GM12878 (cell line): ENCODE data around the gene TMEM132C. TPM values are rescaled to one million over a fixed set of nuclear protein-coding genes. Genes with fewer than 3 reads are reported as not detected.

Experiments used
- ATAC-seq: fragments of 200-7000 bp; cut with Tn5 transposase; 3 replicates; pipeline ENCODE4 v1.9.1; 2020; ENCODE audit warnings: mild to moderate bottlenecking, moderate library complexity
- BruUV-seq: library from RNA; stranded (reverse); fragments of 400-500 nt; replicated peaks from 2 replicates; lab custom pipeline; 2021; lab: Mats Ljungman, UMichigan
- CTCF ChIA-PET: fragments of 300-600 bp; sonication (Branson Sonifier 250); formaldehyde crosslinking; extraction: SDS; loops from one replicate; lab custom pipeline; 2021; ENCODE audit warnings: inconsistent platforms; lab: Yijun Ruan, JAX
- POLR2A ChIA-PET: fragments of 350-600 bp; formaldehyde crosslinking; extraction: SDS; loops from one replicate; lab custom pipeline; 2021; ENCODE audit warnings: inconsistent platforms; lab: Charles Lee
- RAD21 ChIA-PET: fragments of 300-600 bp; sonication (Branson Sonifier 250); formaldehyde crosslinking; loops from one replicate; lab custom pipeline; 2023; ENCODE audit warnings: antibody characterized with exemption; ENCODE audit not compliant: unreplicated experiment; lab: Charles Lee
- SMC1A ChIA-PET: fragments of 300-600 bp; sonication (Branson Sonifier 250); formaldehyde crosslinking; loops from one replicate; lab custom pipeline; 2023; ENCODE audit not compliant: unreplicated experiment, uncharacterized antibody; lab: Charles Lee
- DNase-seq: peaks from one replicate; pipeline ENCODE4 v3.0.0-alpha.2; 2011; ENCODE audit warnings: low read depth, low spot score
- FAIRE-seq: peaks from 3 replicates; lab custom pipeline; 2011; peaks lifted over from hg19 to GRCh38; lab: Jason Lieb, UNC
- H2AFZ ChIP-seq: 2 replicates; pipeline ENCODE4 v1.6.0; 2011; ENCODE audit warnings: low read depth, low read length, control low read depth; ENCODE audit not compliant: control insufficient read depth
- H3K27ac ChIP-seq: 2 replicates; pipeline ENCODE4 v1.5.1; 2011; ENCODE audit warnings: control low read depth; ENCODE audit not compliant: control insufficient read depth, insufficient read depth
- H3K27me3 ChIP-seq, 2 experiments: replicated peaks in 1 of 2; 2 replicates each; pipeline versions ENCODE4 v1.6.0 to v1.6.1; 2011; ENCODE audit warnings: low read length in 1 of 2; ENCODE audit not compliant: control insufficient read depth in 2 of 2, insufficient read depth in 2 of 2
- H3K36me3 ChIP-seq, 2 experiments: 2 replicates each; pipeline ENCODE4 v1.5.1; 2011; ENCODE audit warnings: low read length in 1 of 2; ENCODE audit not compliant: control insufficient read depth in 2 of 2, insufficient read depth in 2 of 2
- H3K4me1 ChIP-seq: 2 replicates; pipeline ENCODE4 v1.6.1; 2011; ENCODE audit warnings: mild to moderate bottlenecking, low read length, moderate library complexity, mixed read lengths; ENCODE audit not compliant: control insufficient read depth, insufficient read depth
- H3K4me2 ChIP-seq: 2 replicates; pipeline ENCODE4 v1.6.0; 2011; ENCODE audit warnings: control low read depth; ENCODE audit not compliant: control insufficient read depth, insufficient read depth
- H3K4me3 ChIP-seq: fragments of 200-600 bp; sonication (generic); 2 replicates; pipeline ENCODE4 v1.5.1; 2016
- H3K79me2 ChIP-seq: 2 replicates; pipeline ENCODE4 v1.6.0; 2011; ENCODE audit warnings: low read length; ENCODE audit not compliant: control insufficient read depth, insufficient read depth
- H3K9ac ChIP-seq: 2 replicates; pipeline ENCODE4 v1.8.0; 2011; ENCODE audit warnings: low read length, control low read depth, mixed read lengths; ENCODE audit not compliant: control insufficient read depth, insufficient read depth
- H3K9me3 ChIP-seq: replicated peaks from 3 replicates; pipeline ENCODE4 v1.5.1; 2011; ENCODE audit warnings: mild to moderate bottlenecking, low read length; ENCODE audit not compliant: control insufficient read depth, insufficient read depth
- H4K20me1 ChIP-seq: 2 replicates; pipeline ENCODE4 v1.6.0; 2011; ENCODE audit not compliant: control insufficient read depth, insufficient read depth
- BCL3 ChIP-seq: IDR thresholded peaks from 2 replicates; pipeline ENCODE4 v1.6.1; 2011; ENCODE audit warnings: borderline replicate concordance, low read depth, mild to moderate bottlenecking, moderate library complexity, low read length; ENCODE audit not compliant: insufficient read depth, poor library complexity, severe bottlenecking
- BCLAF1 ChIP-seq: fragments of 450-650 bp; IDR thresholded peaks from 2 replicates; pipeline ENCODE4 v1.6.1; 2017; ENCODE audit warnings: antibody characterized with exemption, mild to moderate bottlenecking, moderate library complexity
- BHLHE40 ChIP-seq, 2 experiments: fragments of 450-650 bp in 1 of 2; IDR thresholded peaks; 2 replicates each; pipeline ENCODE4 v1.6.1; 2011 to 2017; ENCODE audit warnings: low read depth in 2 of 2, borderline replicate concordance in 1 of 2, improper control_type of control experiment in 1 of 2, low read length in 1 of 2, mild to moderate bottlenecking in 1 of 2
- BMI1 ChIP-seq: fragments of 450-650 bp; IDR thresholded peaks from 2 replicates; pipeline ENCODE4 v1.6.1; 2016; ENCODE audit warnings: mild to moderate bottlenecking, moderate library complexity, borderline replicate concordance
- CBFB ChIP-seq: IDR thresholded peaks from 2 replicates; pipeline ENCODE4 v1.6.1; 2016; ENCODE audit warnings: antibody characterized with exemption, low read depth
- CEBPB ChIP-seq, 2 experiments: fragments of 150-350 bp in 1 of 2; IDR thresholded peaks; 2 replicates each; pipeline ENCODE4 v1.6.1; 2012 to 2014; ENCODE audit warnings: low read depth in 2 of 2, low read length in 2 of 2, borderline replicate concordance in 1 of 2, inconsistent platforms in 1 of 2
- CREM ChIP-seq: IDR thresholded peaks from 2 replicates; pipeline ENCODE4 v1.6.1; 2014; ENCODE audit warnings: antibody characterized with exemption, low read depth
- ESRRA ChIP-seq: IDR thresholded peaks from 2 replicates; pipeline ENCODE4 v1.6.1; 2012; ENCODE audit warnings: mild to moderate bottlenecking, low read length, improper control_type of control experiment
- GATAD2B ChIP-seq: fragments of 450-650 bp; conservative IDR thresholded peaks from 2 replicates; pipeline ENCODE4 v1.6.1; 2017; ENCODE audit warnings: low read depth, mild to moderate bottlenecking, moderate library complexity
- HDAC2 ChIP-seq: fragments of 200-600 bp; sonication (generic); IDR thresholded peaks from 2 replicates; pipeline ENCODE4 v1.6.1; 2017
- MAX ChIP-seq: IDR thresholded peaks from 2 replicates; pipeline ENCODE4 v1.6.1; 2012; ENCODE audit warnings: low read depth, low read length, improper control_type of control experiment
- NR2C2 ChIP-seq: IDR thresholded peaks from 2 replicates; pipeline ENCODE4 v1.6.1; 2011; ENCODE audit warnings: borderline replicate concordance, low read depth; ENCODE audit not compliant: control insufficient read depth, insufficient read length
- POLR2AphosphoS5 ChIP-seq: IDR thresholded peaks from 2 replicates; pipeline ENCODE4 v1.6.1; 2011; ENCODE audit warnings: mild to moderate bottlenecking, low read length, inconsistent platforms
- RELB ChIP-seq: fragments of 450-650 bp; IDR thresholded peaks from 2 replicates; pipeline ENCODE4 v1.6.1; 2017; ENCODE audit warnings: low read depth, mild to moderate bottlenecking, moderate library complexity
- RUNX3 ChIP-seq: IDR thresholded peaks from 2 replicates; pipeline ENCODE4 v1.6.1; 2012; ENCODE audit warnings: low read length, inconsistent platforms
- TCF12 ChIP-seq: IDR thresholded peaks from 2 replicates; pipeline ENCODE4 v1.6.1; 2011; ENCODE audit warnings: low read depth, mild to moderate bottlenecking, low read length
- ZNF24 ChIP-seq: fragments of 450-650 bp; IDR thresholded peaks from 2 replicates; pipeline ENCODE4 v1.6.1; 2017; ENCODE audit warnings: antibody characterized with exemption, mild to moderate bottlenecking
- ZNF384 ChIP-seq: IDR thresholded peaks from 2 replicates; pipeline ENCODE4 v1.6.1; 2012; ENCODE audit warnings: low read depth, mild to moderate bottlenecking, low read length, improper control_type of control experiment, borderline replicate concordance
- WGBS: methylation state at CpG from one replicate; pipeline ENCODE4 v1.1.6; 2016; ENCODE audit warnings: low lambda C conversion rate; ENCODE audit not compliant: insufficient replicate concordance, insufficient coverage; ENCODE audit errors: missing lambda C conversion rate; 5-methylcytosine and 5-hydroxymethylcytosine counted together
- in situ Hi-C: fragments of 300-500 bp; cut with MboI; formaldehyde crosslinking; loops from 9 replicates; pipeline ENCODE4 v1.14.3; 2018; ENCODE audit warnings: mixed read lengths
- intact Hi-C: fragments of 100-400 bp; cut with micrococcal nuclease; formaldehyde crosslinking; loops from one replicate; pipeline ENCODE4 v1.14.2; 2022; ENCODE audit not compliant: unreplicated experiment
- polyA plus RNA-seq, 11 experiments: library from polyadenylated mRNA; depleted of rRNA in 4 of 11; unstranded in 6 of 11; stranded (reverse) in 5 of 11; fragments of >200 nt; fragmentation: Nextera tagmentation in 4 of 11; fragmentation: Illumina TruSeq in 1 of 11; extraction: Ambion mirVana in 4 of 11; extraction: Trizol in 1 of 11; gene quantifications; 1 replicate in 1 of 11; 2 replicates in 10 of 11; pipeline versions ENCODE4 v1.2.1 to v1.2.3, GENCODE V29; 2011 to 2016; ENCODE audit warnings: inconsistent platforms in 2 of 11, missing spikeins in 2 of 11, low read depth in 1 of 11
- total RNA-seq, 4 experiments: library from RNA; depleted of rRNA in 3 of 4; stranded (reverse); fragments of >200 nt in 3 of 4; fragmentation: Illumina TruSeq in 1 of 4; extraction: Trizol in 1 of 4; gene quantifications; 2 replicates each; pipeline versions ENCODE4 v1.2.1 to v1.2.3, GENCODE V29; 2013 to 2021

The TMEM132C gene
- total and polyA plus RNA-seq, 10 of the 15 experiments (the other 5 are each of a cell fraction or from before 2014, with no cell fraction given): not detected

GRCh38 chr12:128415036-128415560 is 148.1 kb downstream of the TMEM132C start (continued):
- TF ChIP-seq ESRRA (no peak), ZNF24 (no peak), NR2C2 (no peak), MAX (no peak)
- TF ChIP-seq, all 136 proteins: peak for 0

GRCh38 chr12:128418944-128419343 is 152.0 kb downstream of the TMEM132C start:
- Histone ChIP-seq H3K9ac (no peak overlapping the region), H2AFZ (no peak overlapping the region), H3K4me2 (no peak overlapping the region), H3K27me3 (no peaks in the 10 kb centered on the region), H3K9me3 (no peaks in the 10 kb centered on the region), H4K20me1 (no peaks in the 10 kb centered on the region), H3K4me1 (no peaks in the 10 kb centered on the region), H3K36me3 (no peaks in the 10 kb centered on the region), H3K4me3 (no peak overlapping the region), H3K27ac (no peak overlapping the region), H3K79me2 (no peaks in the 10 kb centered on the region)
- RAD21 ChIA-PET: no interaction called here
- POLR2A ChIA-PET: no interaction called here
- ATAC-seq: no peak
- no TSS peak for BruUV-seq
- 21% methylated on average over 5 of the region's 5 CpGs for WGBS
- SMC1A ChIA-PET: no interaction called here
- CTCF ChIA-PET: no interaction called here
- in situ Hi-C loops: no loop called here
- DNase-seq: no peak
- intact Hi-C loops: no loop called here
- FAIRE-seq: no peak
- no peak for TF ChIP-seq HDAC2
- TF ChIP-seq NR2C2: no peak
- TF ChIP-seq GATAD2B: no peak
- no peak for TF ChIP-seq RELB
- TF ChIP-seq RUNX3: no peak
- no peak for TF ChIP-seq ZNF384
- TF ChIP-seq BCLAF1: no peak
- TF ChIP-seq TCF12: no peak
- no peak for TF ChIP-seq POLR2AphosphoS5
- TF ChIP-seq CEBPB (IDR thresholded peaks at IDR 0.05; ENCODE audit: borderline replicate concordance in 1 of 2, low read depth in 2 of 2, low read length in 2 of 2): no peak
- TF ChIP-seq BMI1: no peak
- TF ChIP-seq BCL3: no peak
- TF ChIP-seq CBFB: no peak
- no peak for TF ChIP-seq CREM
- no peak for TF ChIP-seq BHLHE40 (IDR thresholded peaks at IDR 0.05; ENCODE audit: borderline replicate concordance in 1 of 2, low read depth in 2 of 2, low read length in 1 of 2)
